Measurements from ENCODE around the gene XRRA1. TPM values are rescaled to one million over a fixed set of nuclear protein-coding genes. Genes with fewer than 3 reads are reported as not detected.

XRRA1 gene
- total RNA-seq, 1 donor from 2014 or later, result 8.9 TPM

- peaks cover 24% of the 10 kb centered on the region for H3K79me2 ChIP-seq (ENCODE audit: insufficient read depth, low read length)
- Mint-ChIP-seq H3K4me1 (ENCODE audit: low read depth, unreplicated experiment) (no peaks in the 10 kb centered on the region), H3K4me3 (ENCODE audit: unreplicated experiment) (no peak overlapping the region), H3K36me3 (ENCODE audit: low read depth, unreplicated experiment) (peaks cover 8% of the 10 kb centered on the region), H3K27me3 (ENCODE audit: low read depth, unreplicated experiment) (no peaks in the 10 kb centered on the region), H3K9me3 (ENCODE audit: unreplicated experiment) (peaks cover 1% of the 10 kb centered on the region), H3K27ac (ENCODE audit: unreplicated experiment) (no peak overlapping the region)
- no peak overlapping the region for H3K27ac ChIP-seq (ENCODE audit: low read depth, low read length)
- TF ChIP-seq CTCF (IDR thresholded peaks at IDR 0.05; ENCODE audit: insufficient read depth, low read depth, low read length) (no peak), EZH2 (IDR thresholded peaks at IDR 0.05; ENCODE audit: insufficient read depth, low read length) (no peak)
- no peaks in the 10 kb centered on the region for H3K4me1 ChIP-seq (ENCODE audit: insufficient read depth, low read length)
- H3K27me3 ChIP-seq (ENCODE audit: insufficient read depth, low read length), result no peaks in the 10 kb centered on the region
- no peak for FAIRE-seq
- DNase-seq (ENCODE audit: low read depth), result no peak
- no peak overlapping the region for H3K4me3 ChIP-seq (ENCODE audit: insufficient read depth, low read depth, low read length)
- peaks cover 2% of the 10 kb centered on the region for H3K9me3 ChIP-seq (ENCODE audit: insufficient read depth, low read depth, low read length)
- H2AFZ ChIP-seq (ENCODE audit: low read depth, low read length), result no peak overlapping the region
- H3K4me2 ChIP-seq (ENCODE audit: low read length), result no peak overlapping the region
- no peaks in the 10 kb centered on the region for H3K36me3 ChIP-seq (ENCODE audit: insufficient read depth, low read length)
- no peak overlapping the region for H3K9ac ChIP-seq (ENCODE audit: low read length)
- H4K20me1 ChIP-seq (ENCODE audit: insufficient read depth, low read length), result peaks cover 4% of the 10 kb centered on the region
Measured at GRCh38 chr11:74791333-74792100, 157.4 kb downstream of the XRRA1 start.

Other genes starting within 250 kb of the XRRA1 start
- gene CHRDL2, start 217.7 kb downstream of the XRRA1 start, total RNA-seq, result not detected in 2 replicates
- 9.8 and 10.7 TPM in 2 replicates for gene RNF169, start 200.2 kb downstream of the XRRA1 start, total RNA-seq
- 104 and 120 TPM in 2 replicates for gene SPCS2, start 175 bp upstream of the XRRA1 start, total RNA-seq
- gene NEU3, start 39.8 kb upstream of the XRRA1 start, total RNA-seq, result 8.6 and 9.7 TPM in 2 replicates
- not detected in 2 replicates for gene OR2AT4, start 147.8 kb upstream of the XRRA1 start, total RNA-seq
- gene SLCO2B1, start 202.0 kb upstream of the XRRA1 start, total RNA-seq, result 2.6 and 5.0 TPM in 2 replicates

Measured in astrocyte (in vitro differentiated cells and primary cell).